GM18951 (cell line): ENCODE data around the gene ZNF319.

ENCODE experiments used
- POLR2A ChIP-seq: IDR thresholded peaks from 4 replicates; pipeline ENCODE4 v1.6.1; 2011; ENCODE audit warnings: mild to moderate bottlenecking; ENCODE audit not compliant: insufficient read length, insufficient read depth; ENCODE audit errors: extremely low read depth
- in situ Hi-C: fragments of 300-500 bp; cut with MboI; formaldehyde crosslinking; loops from one replicate; pipeline ENCODE4 v1.12.0; 2022; ENCODE audit warnings: low sequenced_read_pairs, mixed read lengths, inconsistent platforms; ENCODE audit not compliant: unreplicated experiment

ZNF319 gene

GRCh38 chr16:58009856-58010416 is 9.5 kb upstream of the ZNF319 start:
- TF ChIP-seq POLR2A: no peak
- in situ Hi-C loops: loop anchor here (25.0 kb wide), 2 partner anchors 277 to 477 kb away; partner anchors contain the start of gene PRSS54

- in situ Hi-C loops: loop anchor here (25.0 kb wide), 2 partner anchors 283 to 483 kb away; partner anchors contain the start of gene PRSS54
Measured at GRCh38 chr16:58004736-58005135, 4.3 kb upstream of the ZNF319 start.

- in situ Hi-C loops: loop anchor here (25.0 kb wide), 2 partner anchors 284 to 484 kb away; partner anchors contain the start of gene PRSS54
- no peak for TF ChIP-seq POLR2A
Measured at GRCh38 chr16:58002936-58003335, 2.5 kb upstream of the ZNF319 start.

- in situ Hi-C loops: loop anchor here (25.0 kb wide), 2 partner anchors 285 to 485 kb away; partner anchors contain the start of gene PRSS54
- no peak for TF ChIP-seq POLR2A
Measured at GRCh38 chr16:58002416-58002800, 1.9 kb upstream of the ZNF319 start.

- in situ Hi-C loops: loop anchor here (25.0 kb wide), 2 partner anchors 285 to 485 kb away; partner anchors contain the start of gene PRSS54
- no peak for TF ChIP-seq POLR2A
Measured at GRCh38 chr16:58001781-58002415, 1.4 kb upstream of the ZNF319 start.

- in situ Hi-C loops: loop anchor here (25.0 kb wide), 2 partner anchors 286 to 486 kb away; partner anchors contain the start of gene PRSS54
- peak; percentile 92 for TF ChIP-seq POLR2A
Measured at GRCh38 chr16:58000706-58001676, 519 bp upstream of the ZNF319 start, which contains the start of gene USB1. USB1 (plus strand) TSS chr16:58001407; CDS start chr16:58001484, 77 bp downstream.

- in situ Hi-C loops: no loop called here
- no peak for TF ChIP-seq POLR2A
Measured at GRCh38 chr16:57999366-57999970, 1.0 kb downstream of the ZNF319 start.

- in situ Hi-C loops: no loop called here
- TF ChIP-seq POLR2A: no peak
Measured at GRCh38 chr16:57998992-57999365, 1.5 kb downstream of the ZNF319 start.

- no peak for TF ChIP-seq POLR2A
- in situ Hi-C loops: no loop called here
Measured at GRCh38 chr16:57998486-57998885, 2.0 kb downstream of the ZNF319 start.

- TF ChIP-seq POLR2A: no peak
- in situ Hi-C loops: no loop called here
Measured at GRCh38 chr16:57997528-57998265, 2.8 kb downstream of the ZNF319 start.

GRCh38 chr16:57997176-57997527 is 3.3 kb downstream of the ZNF319 start:
- in situ Hi-C loops: no loop called here
- no peak for TF ChIP-seq POLR2A
